ENCODE measurements around the gene ZCCHC17.
"Not testable (repeated sequence)": the region's sequence is repeated elsewhere in the genome, so short reads cannot be mapped to it uniquely, and the experiment has no call there.

Gene ZCCHC17

DNA sequence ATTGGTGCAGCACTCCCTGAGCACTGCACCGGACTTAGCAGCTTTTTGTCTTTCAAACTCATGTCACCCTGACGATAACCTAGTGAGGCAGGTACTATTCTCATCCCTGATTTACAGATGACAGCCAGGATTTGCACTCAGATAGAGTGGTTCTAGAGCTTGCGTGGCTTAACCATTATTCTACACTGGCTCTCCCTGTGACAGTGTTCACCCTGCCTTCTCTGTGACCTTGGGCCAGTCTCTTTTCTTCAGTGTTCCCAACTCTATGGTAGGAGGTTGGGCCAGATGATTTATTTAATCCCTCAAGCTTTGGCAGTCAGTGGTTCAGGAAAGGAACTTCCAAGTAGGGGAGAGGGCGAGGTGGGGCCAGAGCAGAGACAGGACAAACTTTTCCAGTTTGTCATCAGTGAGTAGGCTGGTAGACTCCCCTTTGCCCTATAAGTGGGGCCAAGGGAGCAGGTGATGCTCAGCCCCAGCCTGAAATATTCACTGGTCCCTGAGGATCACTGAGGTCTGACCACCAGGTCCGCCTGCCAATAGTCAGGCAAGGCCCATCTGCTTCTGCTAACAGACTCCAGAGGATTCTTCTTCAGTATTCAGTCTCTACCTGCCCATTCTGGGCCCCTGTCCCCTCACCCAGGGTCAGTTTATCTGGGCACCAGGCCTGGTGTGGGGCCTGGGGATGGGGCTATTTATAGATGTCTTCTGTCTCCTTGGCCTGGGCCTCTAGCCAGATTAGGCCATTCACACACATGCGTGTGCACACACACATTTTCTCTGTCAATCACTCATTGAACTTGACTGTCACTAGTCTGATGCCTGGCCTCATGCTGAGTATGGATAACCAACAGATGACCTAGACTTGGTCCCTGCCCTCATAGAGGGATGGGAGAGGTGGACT lies 84.8 kb downstream of the ZCCHC17 start:
- H3K36me3 ChIP-seq (replicated peaks; ENCODE audit: insufficient read depth, low read length) = no peaks in the 10 kb centered on the region
- H3K27me3 ChIP-seq (replicated peaks; ENCODE audit: insufficient read depth, low read length) = no peaks in the 10 kb centered on the region
- H3K4me3 ChIP-seq (ENCODE audit: low read length) = no peak overlapping the region
- no peaks in the 10 kb centered on the region for H3K9me2 ChIP-seq (replicated peaks; ENCODE audit: insufficient read depth, low read length)
- no peak overlapping the region for H3K4me2 ChIP-seq (ENCODE audit: low read depth, low read length)
- H3K4me1 ChIP-seq (ENCODE audit: low read length) = no peaks in the 10 kb centered on the region
- no peak for DNase-seq
- H3K9ac ChIP-seq (ENCODE audit: low read length) = no peak overlapping the region
- no peaks in the 10 kb centered on the region for H3K79me2 ChIP-seq (ENCODE audit: low read length)
- H4K20me1 ChIP-seq (ENCODE audit: insufficient read depth, low read length) = no peaks in the 10 kb centered on the region
- TF ChIP-seq CTCF (IDR thresholded peaks at IDR 0.05; ENCODE audit: low read length) (no peak), EZH2phosphoT487 (IDR thresholded peaks at IDR 0.05; ENCODE audit: low read length) (no peak), EZH2 (optimal IDR thresholded peaks at IDR 0.05; ENCODE audit: low read depth, low read length) (no peak)
- no peak overlapping the region for H2AFZ ChIP-seq (ENCODE audit: low read length)
- H3F3A ChIP-seq (ENCODE audit: insufficient read depth, low read length) = no peaks in the 10 kb centered on the region
- no peaks in the 10 kb centered on the region for H3K9me3 ChIP-seq (replicated peaks; ENCODE audit: insufficient read depth, low read length)
- H3K27ac ChIP-seq (ENCODE audit: low read length) = no peak overlapping the region

DNA sequence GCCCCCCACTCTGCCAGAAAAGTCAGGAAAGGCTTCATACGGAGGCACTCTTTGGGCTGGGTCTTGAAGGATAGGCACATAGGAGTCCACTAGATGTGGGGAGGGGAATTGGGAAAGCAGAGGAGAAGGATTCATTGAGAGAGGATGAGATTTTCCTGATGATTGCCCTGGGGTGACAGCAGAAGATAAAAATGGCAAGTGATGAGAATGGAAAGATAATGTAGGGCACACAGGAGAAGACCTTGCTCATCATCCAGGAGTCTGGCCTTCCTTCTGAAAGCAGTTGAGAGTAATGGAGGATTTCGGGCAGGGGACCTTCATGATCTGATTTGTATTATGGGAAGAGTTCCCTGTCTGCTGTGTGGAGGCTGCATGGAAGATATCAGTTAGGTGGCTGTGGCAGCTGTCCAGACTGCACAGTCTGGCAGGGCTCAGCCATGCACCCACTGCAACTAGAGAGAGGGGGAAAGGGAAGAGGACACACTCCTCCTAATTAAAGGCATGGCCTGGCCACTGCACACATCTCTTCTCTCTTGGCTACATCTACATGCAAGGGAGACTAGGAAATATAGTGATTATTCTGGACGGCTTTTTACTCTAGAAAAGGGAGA lies 85.7 kb downstream of the ZCCHC17 start:
- Histone ChIP-seq H3K36me3 (replicated peaks; ENCODE audit: insufficient read depth, low read length) (no peaks in the 10 kb centered on the region), H3K4me2 (ENCODE audit: low read depth, low read length) (no peak overlapping the region), H3K9ac (ENCODE audit: low read length) (no peak overlapping the region), H3K27me3 (replicated peaks; ENCODE audit: insufficient read depth, low read length) (no peaks in the 10 kb centered on the region), H3K79me2 (ENCODE audit: low read length) (no peaks in the 10 kb centered on the region), H4K20me1 (ENCODE audit: insufficient read depth, low read length) (no peaks in the 10 kb centered on the region), H3K4me1 (ENCODE audit: low read length) (no peaks in the 10 kb centered on the region), H3K9me2 (replicated peaks; ENCODE audit: insufficient read depth, low read length) (no peaks in the 10 kb centered on the region), H2AFZ (ENCODE audit: low read length) (no peak overlapping the region), H3K9me3 (replicated peaks; ENCODE audit: insufficient read depth, low read length) (no peaks in the 10 kb centered on the region), H3K27ac (ENCODE audit: low read length) (no peak overlapping the region), H3F3A (ENCODE audit: insufficient read depth, low read length) (no peaks in the 10 kb centered on the region), H3K4me3 (ENCODE audit: low read length) (no peak overlapping the region)
- no peak for TF ChIP-seq EZH2 (optimal IDR thresholded peaks at IDR 0.05; ENCODE audit: low read depth, low read length)
- TF ChIP-seq EZH2phosphoT487 (IDR thresholded peaks at IDR 0.05; ENCODE audit: low read length) = no peak
- TF ChIP-seq CTCF (IDR thresholded peaks at IDR 0.05; ENCODE audit: low read length) = no peak
- no peak for DNase-seq

GRCh38 chr1:31383967-31384366 lies 87.1 kb downstream of the ZCCHC17 start:
- Histone ChIP-seq H3K27me3 (replicated peaks; ENCODE audit: insufficient read depth, low read length) (no peaks in the 10 kb centered on the region), H3K36me3 (replicated peaks; ENCODE audit: insufficient read depth, low read length) (no peaks in the 10 kb centered on the region), H4K20me1 (ENCODE audit: insufficient read depth, low read length) (no peaks in the 10 kb centered on the region), H3F3A (ENCODE audit: insufficient read depth, low read length) (no peaks in the 10 kb centered on the region), H3K4me3 (ENCODE audit: low read length) (no peak overlapping the region), H3K4me2 (ENCODE audit: low read depth, low read length) (no peak overlapping the region), H2AFZ (ENCODE audit: low read length) (no peak overlapping the region), H3K27ac (ENCODE audit: low read length) (no peak overlapping the region), H3K79me2 (ENCODE audit: low read length) (no peaks in the 10 kb centered on the region), H3K9me2 (replicated peaks; ENCODE audit: insufficient read depth, low read length) (no peaks in the 10 kb centered on the region), H3K9me3 (replicated peaks; ENCODE audit: insufficient read depth, low read length) (no peaks in the 10 kb centered on the region), H3K9ac (ENCODE audit: low read length) (no peak overlapping the region), H3K4me1 (ENCODE audit: low read length) (no peaks in the 10 kb centered on the region)
- no peak for DNase-seq
- TF ChIP-seq EZH2phosphoT487 (IDR thresholded peaks at IDR 0.05; ENCODE audit: low read length) = no peak
- no peak for TF ChIP-seq CTCF (IDR thresholded peaks at IDR 0.05; ENCODE audit: low read length)
- no peak for TF ChIP-seq EZH2 (optimal IDR thresholded peaks at IDR 0.05; ENCODE audit: low read depth, low read length)

DNA sequence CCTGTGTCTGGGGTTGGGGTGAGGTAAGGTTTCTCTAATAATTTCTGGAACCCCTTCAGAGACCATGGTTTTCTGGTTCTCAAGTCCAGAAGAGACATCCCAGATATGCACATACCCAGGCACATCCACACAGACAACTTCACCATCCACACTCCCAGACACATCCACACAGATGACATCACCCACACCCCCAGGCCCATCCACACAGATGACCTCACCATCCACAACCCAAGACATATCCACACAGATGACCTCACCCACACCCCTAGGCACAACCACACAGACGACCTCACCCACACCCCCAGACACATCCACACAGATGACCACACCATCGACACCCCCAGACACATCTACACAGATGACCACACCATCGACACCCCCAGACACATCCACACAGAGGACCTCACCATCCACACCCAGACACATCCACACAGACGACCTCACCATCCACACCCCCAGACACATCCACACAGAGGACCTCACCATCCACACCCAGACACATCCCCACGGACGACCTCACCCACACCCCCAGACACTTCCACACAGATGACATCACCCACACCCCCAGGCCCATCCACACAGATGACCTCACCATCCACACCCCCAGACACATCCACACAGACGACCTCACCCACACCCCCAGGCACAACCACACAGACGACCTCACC lies 89.9 kb downstream of the ZCCHC17 start:
- H3K4me1 ChIP-seq (ENCODE audit: low read length); H3K79me2 ChIP-seq (ENCODE audit: low read length); H3K27me3 ChIP-seq (replicated peaks; ENCODE audit: insufficient read depth, low read length); H2AFZ ChIP-seq (ENCODE audit: low read length); H4K20me1 ChIP-seq (ENCODE audit: insufficient read depth, low read length); H3K9me3 ChIP-seq (replicated peaks; ENCODE audit: insufficient read depth, low read length); H3K4me2 ChIP-seq (ENCODE audit: low read depth, low read length); H3K4me3 ChIP-seq (ENCODE audit: low read length); H3K9ac ChIP-seq (ENCODE audit: low read length); H3K9me2 ChIP-seq (replicated peaks; ENCODE audit: insufficient read depth, low read length); DNase-seq; H3K27ac ChIP-seq (ENCODE audit: low read length); H3F3A ChIP-seq (ENCODE audit: insufficient read depth, low read length); H3K36me3 ChIP-seq (replicated peaks; ENCODE audit: insufficient read depth, low read length): not testable (repeated sequence)

All from MM.1S (cell line).